Measurements from ENCODE around the gene WNT3. TPM values are rescaled to one million over a fixed set of nuclear protein-coding genes. Genes with fewer than 3 reads are reported as not detected.

Gene WNT3
- total and polyA plus RNA-seq, 10 donors, result 0.32 to 0.94 (median 0.67) TPM

DNA sequence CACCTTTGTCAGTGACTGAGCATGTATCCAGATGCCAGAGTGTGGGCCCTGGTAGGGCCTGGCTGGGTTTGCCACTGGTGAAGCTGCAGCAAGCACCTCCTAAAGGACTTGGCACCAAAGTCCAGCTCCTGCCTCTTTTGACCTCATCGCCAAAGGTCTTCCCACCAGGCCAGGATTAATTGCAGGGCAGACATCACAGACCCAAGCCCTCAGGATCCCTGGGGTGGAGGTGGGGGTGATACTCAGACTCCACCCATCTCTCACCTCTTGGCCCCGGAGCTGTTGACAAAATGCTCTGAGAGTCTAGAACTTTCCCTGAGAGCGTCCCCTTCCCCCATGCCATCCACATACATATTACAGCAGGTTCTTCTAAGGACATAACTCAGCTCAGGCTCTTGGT lies 4.6 kb downstream of the WNT3 start:
- Histone ChIP-seq H3K36me3 (no peaks in the 10 kb centered on the region), H3K27ac (no peak overlapping the region), H3K4me1 (peaks cover 8 to 22% (median 16%) of the 10 kb centered on the region in 6 donors), H3K4me3 (no peak overlapping the region), H3K27me3 (replicated peaks in 1 of 7) (peaks cover 12 to 88% (median 42%) of the 10 kb centered on the region in 7 donors), H3K9me3 (no peaks in the 10 kb centered on the region)
- WGBS, 5 donors, result 68 to 82% (median 71%) methylated on average over 3 of the region's 3 CpGs
- intact Hi-C loops (cut with DNase I; ENCODE audit: low total_unique reads), result no loop called here
- TF ChIP-seq POLR2A (IDR thresholded peaks at IDR 0.05) (no peak), POLR2AphosphoS5 (IDR thresholded peaks at IDR 0.05) (no peak)
- TF ChIP-seq, protein P1, sequence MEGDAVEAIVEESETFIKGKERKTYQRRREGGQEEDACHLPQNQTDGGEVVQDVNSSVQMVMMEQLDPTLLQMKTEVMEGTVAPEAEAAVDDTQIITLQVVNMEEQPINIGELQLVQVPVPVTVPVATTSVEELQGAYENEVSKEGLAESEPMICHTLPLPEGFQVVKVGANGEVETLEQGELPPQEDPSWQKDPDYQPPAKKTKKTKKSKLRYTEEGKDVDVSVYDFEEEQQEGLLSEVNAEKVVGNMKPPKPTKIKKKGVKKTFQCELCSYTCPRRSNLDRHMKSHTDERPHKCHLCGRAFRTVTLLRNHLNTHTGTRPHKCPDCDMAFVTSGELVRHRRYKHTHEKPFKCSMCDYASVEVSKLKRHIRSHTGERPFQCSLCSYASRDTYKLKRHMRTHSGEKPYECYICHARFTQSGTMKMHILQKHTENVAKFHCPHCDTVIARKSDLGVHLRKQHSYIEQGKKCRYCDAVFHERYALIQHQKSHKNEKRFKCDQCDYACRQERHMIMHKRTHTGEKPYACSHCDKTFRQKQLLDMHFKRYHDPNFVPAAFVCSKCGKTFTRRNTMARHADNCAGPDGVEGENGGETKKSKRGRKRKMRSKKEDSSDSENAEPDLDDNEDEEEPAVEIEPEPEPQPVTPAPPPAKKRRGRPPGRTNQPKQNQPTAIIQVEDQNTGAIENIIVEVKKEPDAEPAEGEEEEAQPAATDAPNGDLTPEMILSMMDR (IDR thresholded peaks at IDR 0.05 in 8 of 11, conservative IDR thresholded peaks at IDR 0.05 in 3 of 11), result no peak
- no peak for DNase-seq

DNA sequence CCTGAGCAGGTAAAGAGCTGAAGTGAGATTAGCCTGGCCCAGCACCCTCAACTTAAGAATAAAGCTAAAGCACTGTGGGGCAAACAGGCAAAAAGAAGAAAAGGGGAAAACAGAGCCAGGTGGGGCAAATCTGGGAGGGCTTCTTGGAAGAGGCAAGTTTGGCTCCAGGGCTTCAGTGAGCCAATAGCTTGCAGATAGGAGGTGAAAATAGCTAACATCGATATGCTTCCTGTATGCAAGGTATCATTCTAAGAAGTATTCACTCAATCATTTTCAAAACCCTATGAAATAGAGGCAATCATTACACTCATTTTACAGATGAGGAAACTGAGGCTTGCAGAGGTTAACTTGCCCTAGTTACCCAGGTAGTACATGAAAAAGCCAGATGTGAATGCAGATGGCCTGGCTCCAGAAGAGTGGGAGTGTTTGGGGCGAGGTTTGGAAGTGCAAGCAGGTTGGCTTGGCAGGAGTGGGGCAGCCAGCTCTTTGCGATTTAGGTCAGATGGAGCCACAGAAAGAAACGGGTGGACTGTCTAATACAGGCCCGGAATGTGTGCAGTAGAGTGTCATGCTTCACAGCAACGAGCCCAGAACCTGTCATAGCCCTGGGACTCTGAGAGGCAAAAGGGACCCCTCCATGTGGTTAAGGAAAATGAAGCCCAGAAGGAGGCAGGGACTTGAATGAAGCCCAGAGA lies 5.7 kb downstream of the WNT3 start:
- peaks cover 5 to 77% (median 30%) of the 10 kb centered on the region in 7 donors for H3K27me3 ChIP-seq (replicated peaks in 1 of 7)
- H3K36me3 ChIP-seq, result no peaks in the 10 kb centered on the region
- H3K9me3 ChIP-seq, result no peaks in the 10 kb centered on the region
- H3K4me3 ChIP-seq, result no peak overlapping the region
- 73 to 83% (median 75%) methylated on average over 6 of the region's 6 CpGs for WGBS, 5 donors
- H3K27ac ChIP-seq, result no peak overlapping the region
- TF ChIP-seq, protein P1 (IDR thresholded peaks at IDR 0.05 in 8 of 11, conservative IDR thresholded peaks at IDR 0.05 in 3 of 11), result no peak
- TF ChIP-seq POLR2AphosphoS5 (IDR thresholded peaks at IDR 0.05) (no peak), POLR2A (IDR thresholded peaks at IDR 0.05) (no peak)
- H3K4me1 ChIP-seq, result peaks cover 0 to 11% (median 4%) of the 10 kb centered on the region in 6 donors
- intact Hi-C loops (cut with DNase I; ENCODE audit: low total_unique reads), result no loop called here
- no peak for DNase-seq

DNA sequence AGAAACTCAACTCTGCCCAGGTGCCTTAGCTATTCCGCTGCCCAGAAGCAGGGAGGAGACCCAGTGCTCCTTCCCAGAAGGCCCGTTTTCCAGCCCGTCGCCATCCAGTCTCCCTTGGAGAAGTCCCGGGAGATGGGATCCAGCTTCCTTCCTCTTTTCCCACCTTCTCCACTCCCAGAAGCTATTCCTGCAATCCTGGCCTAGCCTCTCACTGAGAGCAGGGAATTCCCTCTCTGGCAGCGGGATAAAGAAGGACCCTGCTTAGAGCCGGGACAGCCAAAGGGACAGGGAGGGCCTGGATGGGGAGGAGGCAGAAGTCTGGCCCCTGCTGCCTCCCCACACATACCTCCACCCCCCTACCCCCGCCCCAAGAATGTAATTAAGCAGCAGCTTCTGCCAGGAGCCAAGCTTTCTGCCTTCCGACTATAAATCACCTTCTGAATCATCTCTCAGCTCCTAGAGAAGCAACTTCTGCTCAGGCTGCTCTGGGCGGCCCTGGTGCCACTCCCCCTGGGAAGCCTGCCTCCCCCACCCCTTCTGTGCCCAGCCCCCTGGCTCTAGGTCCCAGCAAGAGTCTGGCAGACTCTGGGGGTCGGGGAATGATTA lies 6.4 kb downstream of the WNT3 start:
- Histone ChIP-seq H3K4me3 (no peak overlapping the region), H3K4me1 (peaks cover 0 to 4% (median under 1%) of the 10 kb centered on the region in 6 donors), H3K27me3 (replicated peaks in 1 of 7) (peaks cover 5 to 70% (median 24%) of the 10 kb centered on the region in 7 donors), H3K36me3 (no peaks in the 10 kb centered on the region), H3K9me3 (no peaks in the 10 kb centered on the region), H3K27ac (no peak overlapping the region)
- intact Hi-C loops (cut with DNase I; ENCODE audit: low total_unique reads), result no loop called here
- 47 to 63% (median 58%) methylated on average over 11 of the region's 11 CpGs for WGBS, 5 donors
- DNase-seq, result no peak
- TF ChIP-seq, protein P1 (IDR thresholded peaks at IDR 0.05 in 8 of 11, conservative IDR thresholded peaks at IDR 0.05 in 3 of 11), result no peak
- no peak for TF ChIP-seq POLR2A (IDR thresholded peaks at IDR 0.05)
- TF ChIP-seq POLR2AphosphoS5 (IDR thresholded peaks at IDR 0.05), result no peak

DNA sequence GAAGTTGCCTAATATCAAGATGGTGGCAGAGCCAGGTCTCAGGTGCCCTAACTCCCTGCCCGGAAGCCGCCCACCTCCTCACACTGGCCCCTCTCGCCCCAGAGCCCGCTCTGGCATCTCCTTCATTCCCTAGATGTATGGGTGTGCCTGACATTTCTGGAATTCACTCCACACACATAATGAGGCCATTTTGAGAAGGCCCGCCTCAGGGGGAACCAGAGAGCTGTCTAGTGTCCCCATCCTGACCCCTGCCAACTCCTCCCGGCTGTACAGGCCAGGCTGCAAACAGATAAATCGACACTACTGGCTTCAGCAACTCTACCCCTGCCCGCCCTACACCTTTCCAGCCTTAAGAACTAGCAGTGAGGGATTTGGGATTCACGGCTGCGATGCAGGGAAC lies 7.7 kb downstream of the WNT3 start:
- Histone ChIP-seq H3K27me3 (replicated peaks in 1 of 7) (peaks cover 0 to 57% (median 18%) of the 10 kb centered on the region in 7 donors), H3K4me3 (no peak overlapping the region), H3K4me1 (no peaks in the 10 kb centered on the region), H3K9me3 (no peaks in the 10 kb centered on the region), H3K36me3 (no peaks in the 10 kb centered on the region), H3K27ac (no peak overlapping the region)
- DNase-seq, result no peak
- TF ChIP-seq, protein P1 (IDR thresholded peaks at IDR 0.05 in 8 of 11, conservative IDR thresholded peaks at IDR 0.05 in 3 of 11), result no peak
- no peak for TF ChIP-seq POLR2A (IDR thresholded peaks at IDR 0.05)
- no peak for TF ChIP-seq POLR2AphosphoS5 (IDR thresholded peaks at IDR 0.05)
- intact Hi-C loops (cut with DNase I; ENCODE audit: low total_unique reads), result no loop called here
- 82 to 92% (median 90%) methylated on average over 8 to 10 of the region's 10 CpGs for WGBS, 5 donors

Measured in spleen (tissue), 11 donors.